ENCODE data around the gene ADGRV1.
"Not testable (repeated sequence)": the region's sequence is repeated elsewhere in the genome, so short reads cannot be mapped to it uniquely, and the experiment has no call there.

ADGRV1 gene

GRCh38 chr5:90959262-90959661 lies 400.7 kb downstream of the ADGRV1 start:
- TF ChIP-seq POLR2AphosphoS5 (IDR thresholded peaks at IDR 0.05; ENCODE audit: borderline replicate concordance, low read depth, low read length): no peak
- TF ChIP-seq EZH2 (IDR thresholded peaks at IDR 0.05): no peak
- TF ChIP-seq FOXP2 (optimal IDR thresholded peaks at IDR 0.05; ENCODE audit: control extremely low read depth, extremely low read length, insufficient read depth): no peak

GRCh38 chr5:90962481-90962880 lies 403.9 kb downstream of the ADGRV1 start:
- Histone ChIP-seq H3K27ac (no peak overlapping the region), H3K9me3 (ENCODE audit: low read depth, low read length) (no peaks in the 10 kb centered on the region), H3K4me3 (no peak overlapping the region), H3K36me3 (ENCODE audit: insufficient read depth, low read length) (no peaks in the 10 kb centered on the region), H3K9ac (ENCODE audit: insufficient read length) (no peak overlapping the region)
- TF ChIP-seq FOXP2 (optimal IDR thresholded peaks at IDR 0.05; ENCODE audit: control extremely low read depth, extremely low read length, insufficient read depth) (no peak), EZH2 (IDR thresholded peaks at IDR 0.05) (no peak), POLR2AphosphoS5 (IDR thresholded peaks at IDR 0.05; ENCODE audit: borderline replicate concordance, low read depth, low read length) (no peak)
- DNase-seq (ENCODE audit: low read depth, low spot score): no peak

More at GRCh38 chr5:90959262-90959661, 400.7 kb downstream of the ADGRV1 start:
- H3K4me3 ChIP-seq: no peak overlapping the region
- H3K9ac ChIP-seq (ENCODE audit: insufficient read length): no peak overlapping the region
- no peak for DNase-seq (ENCODE audit: low read depth, low spot score)
- H3K36me3 ChIP-seq (ENCODE audit: insufficient read depth, low read length): no peaks in the 10 kb centered on the region
- no peak overlapping the region for H3K27ac ChIP-seq
- H3K9me3 ChIP-seq (ENCODE audit: low read depth, low read length): no peaks in the 10 kb centered on the region

- no peaks in the 10 kb centered on the region for H3K36me3 ChIP-seq (ENCODE audit: insufficient read depth, low read length)
- H3K4me3 ChIP-seq: no peak overlapping the region
- H3K27ac ChIP-seq: no peak overlapping the region
- H3K9ac ChIP-seq (ENCODE audit: insufficient read length): no peak overlapping the region
- no peak for TF ChIP-seq POLR2AphosphoS5 (IDR thresholded peaks at IDR 0.05; ENCODE audit: borderline replicate concordance, low read depth, low read length)
- no peak for TF ChIP-seq EZH2 (IDR thresholded peaks at IDR 0.05)
- TF ChIP-seq FOXP2 (optimal IDR thresholded peaks at IDR 0.05; ENCODE audit: control extremely low read depth, extremely low read length, insufficient read depth): no peak
- DNase-seq (ENCODE audit: low read depth, low spot score): no peak
- 0 out of 2 replicates have a peak, but pooled peaks cover 2% of the 10 kb centered on the region for H3K9me3 ChIP-seq (ENCODE audit: low read depth, low read length)
Measured at GRCh38 chr5:90965110-90965685, 406.6 kb downstream of the ADGRV1 start.

GRCh38 chr5:90967443-90967842 lies 408.8 kb downstream of the ADGRV1 start:
- H3K27ac ChIP-seq: no peak overlapping the region
- DNase-seq (ENCODE audit: low read depth, low spot score): no peak
- H3K9me3 ChIP-seq (ENCODE audit: low read depth, low read length): 0 out of 2 replicates have a peak, but pooled peaks cover 2% of the 10 kb centered on the region
- no peaks in the 10 kb centered on the region for H3K36me3 ChIP-seq (ENCODE audit: insufficient read depth, low read length)
- H3K4me3 ChIP-seq: no peak overlapping the region
- TF ChIP-seq EZH2 (IDR thresholded peaks at IDR 0.05): no peak
- no peak for TF ChIP-seq POLR2AphosphoS5 (IDR thresholded peaks at IDR 0.05; ENCODE audit: borderline replicate concordance, low read depth, low read length)
- no peak for TF ChIP-seq FOXP2 (optimal IDR thresholded peaks at IDR 0.05; ENCODE audit: control extremely low read depth, extremely low read length, insufficient read depth)
- no peak overlapping the region for H3K9ac ChIP-seq (ENCODE audit: insufficient read length)

GRCh38 chr5:90967851-90968250 lies 409.3 kb downstream of the ADGRV1 start:
- Histone ChIP-seq H3K4me3 (no peak overlapping the region), H3K27ac (no peak overlapping the region), H3K36me3 (ENCODE audit: insufficient read depth, low read length) (no peaks in the 10 kb centered on the region), H3K9me3 (ENCODE audit: low read depth, low read length) (0 out of 2 replicates have a peak, but pooled peaks cover 2% of the 10 kb centered on the region), H3K9ac (ENCODE audit: insufficient read length) (no peak overlapping the region)
- TF ChIP-seq POLR2AphosphoS5 (IDR thresholded peaks at IDR 0.05; ENCODE audit: borderline replicate concordance, low read depth, low read length) (no peak), FOXP2 (optimal IDR thresholded peaks at IDR 0.05; ENCODE audit: control extremely low read depth, extremely low read length, insufficient read depth) (no peak), EZH2 (IDR thresholded peaks at IDR 0.05) (no peak)
- no peak for DNase-seq (ENCODE audit: low read depth, low spot score)

GRCh38 chr5:90968319-90968718 lies 409.7 kb downstream of the ADGRV1 start:
- DNase-seq (ENCODE audit: low read depth, low spot score): no peak

GRCh38 chr5:90969945-90970344 lies 411.3 kb downstream of the ADGRV1 start:
- not testable (repeated sequence) for H3K4me3 ChIP-seq; H3K9ac ChIP-seq (ENCODE audit: insufficient read length); H3K36me3 ChIP-seq (ENCODE audit: insufficient read depth, low read length); H3K27ac ChIP-seq; H3K9me3 ChIP-seq (ENCODE audit: low read depth, low read length); DNase-seq (ENCODE audit: low read depth, low spot score)

More at GRCh38 chr5:90968319-90968718, 409.7 kb downstream of the ADGRV1 start:
- H3K4me3 ChIP-seq: no peak overlapping the region
- H3K9me3 ChIP-seq (ENCODE audit: low read depth, low read length): 0 out of 2 replicates have a peak, but pooled peaks cover 2% of the 10 kb centered on the region
- no peak overlapping the region for H3K27ac ChIP-seq
- no peak overlapping the region for H3K9ac ChIP-seq (ENCODE audit: insufficient read length)
- no peak for TF ChIP-seq POLR2AphosphoS5 (IDR thresholded peaks at IDR 0.05; ENCODE audit: borderline replicate concordance, low read depth, low read length)
- no peak for TF ChIP-seq EZH2 (IDR thresholded peaks at IDR 0.05)
- no peak for TF ChIP-seq FOXP2 (optimal IDR thresholded peaks at IDR 0.05; ENCODE audit: control extremely low read depth, extremely low read length, insufficient read depth)
- no peaks in the 10 kb centered on the region for H3K36me3 ChIP-seq (ENCODE audit: insufficient read depth, low read length)

GRCh38 chr5:90981177-90981576 lies 422.6 kb downstream of the ADGRV1 start:
- no peak overlapping the region for H3K27ac ChIP-seq
- H3K4me3 ChIP-seq: no peak overlapping the region
- H3K9me3 ChIP-seq (ENCODE audit: low read depth, low read length): no peaks in the 10 kb centered on the region
- H3K9ac ChIP-seq (ENCODE audit: insufficient read length): no peak overlapping the region
- no peaks in the 10 kb centered on the region for H3K36me3 ChIP-seq (ENCODE audit: insufficient read depth, low read length)
- TF ChIP-seq POLR2AphosphoS5 (IDR thresholded peaks at IDR 0.05; ENCODE audit: borderline replicate concordance, low read depth, low read length): no peak
- TF ChIP-seq FOXP2 (optimal IDR thresholded peaks at IDR 0.05; ENCODE audit: control extremely low read depth, extremely low read length, insufficient read depth): no peak
- TF ChIP-seq EZH2 (IDR thresholded peaks at IDR 0.05): no peak
- DNase-seq (ENCODE audit: low read depth, low spot score): no peak

- no peak for TF ChIP-seq EZH2 (IDR thresholded peaks at IDR 0.05)
- no peak for TF ChIP-seq POLR2AphosphoS5 (IDR thresholded peaks at IDR 0.05; ENCODE audit: borderline replicate concordance, low read depth, low read length)
- no peak for TF ChIP-seq FOXP2 (optimal IDR thresholded peaks at IDR 0.05; ENCODE audit: control extremely low read depth, extremely low read length, insufficient read depth)
- H3K27ac ChIP-seq: no peak overlapping the region
- no peaks in the 10 kb centered on the region for H3K9me3 ChIP-seq (ENCODE audit: low read depth, low read length)
- H3K9ac ChIP-seq (ENCODE audit: insufficient read length): no peak overlapping the region
- no peaks in the 10 kb centered on the region for H3K36me3 ChIP-seq (ENCODE audit: insufficient read depth, low read length)
- no peak overlapping the region for H3K4me3 ChIP-seq
- no peak for DNase-seq (ENCODE audit: low read depth, low spot score)
Measured at GRCh38 chr5:90981821-90982220, 423.2 kb downstream of the ADGRV1 start.

Measured in SK-N-MC (cell line).